NCI-H460 (cell line): ENCODE measurements around the gene PLCL2. TPM values are rescaled to one million over a fixed set of nuclear protein-coding genes. Genes with fewer than 3 reads are reported as not detected.
"Not testable (repeated sequence)": the region's sequence is repeated elsewhere in the genome, so short reads cannot be mapped to it uniquely, and the experiment has no call there.

Experiments
- DNase-seq: peaks from one replicate; pipeline ENCODE4 v3.0.0-alpha.2; 2016; ENCODE audit warnings: low read depth; ENCODE audit errors: extremely low read depth
- total RNA-seq: library from RNA; depleted of rRNA; stranded (reverse); fragments of >200 nt; shearing (Covaris generic); gene quantifications from 2 replicates; pipeline ENCODE4 v1.2.3, GENCODE V29; 2014

The PLCL2 gene
- total RNA-seq, 1 experiment from 2014 or later = 3.8 TPM

- no peak for DNase-seq
Observed at GRCh38 chr3:17103579-17103978, 218.8 kb downstream of the PLCL2 start.

- not testable (repeated sequence) for DNase-seq
Observed at GRCh38 chr3:17106801-17107200, 222.0 kb downstream of the PLCL2 start.

GRCh38 chr3:17110660-17111396, 226.1 kb downstream of the PLCL2 start:
- no peak for DNase-seq

GRCh38 chr3:17111586-17111985, 226.8 kb downstream of the PLCL2 start:
- DNase-seq = no peak

- no peak for DNase-seq
Observed at GRCh38 chr3:17115186-17115585, 230.4 kb downstream of the PLCL2 start.

- DNase-seq = no peak
Observed at GRCh38 chr3:17116007-17116600, 231.3 kb downstream of the PLCL2 start.

- DNase-seq = no peak
Observed at GRCh38 chr3:17118771-17119170, 234.0 kb downstream of the PLCL2 start.

GRCh38 chr3:17119201-17120072, 234.7 kb downstream of the PLCL2 start:
- no peak for DNase-seq

GRCh38 chr3:17120115-17120514, 235.4 kb downstream of the PLCL2 start:
- no peak for DNase-seq

GRCh38 chr3:17121336-17121735, 236.6 kb downstream of the PLCL2 start:
- no peak for DNase-seq

- no peak for DNase-seq
Observed at GRCh38 chr3:17122758-17123157, 238.0 kb downstream of the PLCL2 start.

- DNase-seq = no peak
Observed at GRCh38 chr3:17125738-17126442, 241.1 kb downstream of the PLCL2 start.

GRCh38 chr3:17128671-17129070, 243.9 kb downstream of the PLCL2 start:
- DNase-seq = not testable (repeated sequence)

GRCh38 chr3:17129556-17129955, 244.8 kb downstream of the PLCL2 start:
- no peak for DNase-seq

- DNase-seq = no peak
Observed at GRCh38 chr3:17130956-17131355, 246.2 kb downstream of the PLCL2 start.

- DNase-seq = no peak
Observed at GRCh38 chr3:17132286-17133115, 247.7 kb downstream of the PLCL2 start.

- no peak for DNase-seq
Observed at GRCh38 chr3:17133632-17134545, 249.1 kb downstream of the PLCL2 start.

GRCh38 chr3:17135696-17136095, 250.9 kb downstream of the PLCL2 start:
- DNase-seq = no peak
